GM23338 (cell line): Measurements from ENCODE around the gene HOXB4. TPM values are rescaled to one million over a fixed set of nuclear protein-coding genes. Genes with fewer than 3 reads are reported as not detected.
A peak's percentile ranks its signal among the peaks of the same experiment; 100 is the strongest.

Experiments
- ATAC-seq: fragments of 200-7000 bp; cut with Tn5 transposase; 3 replicates; pipeline ENCODE4 v1.9.1; 2020
- DNase-seq: peaks from one replicate; pipeline ENCODE4 v3.0.0-alpha.2; 2015; ENCODE audit warnings: low spot score
- H2AFZ ChIP-seq: fragments of 200-600 bp; sonication (generic); 2 replicates; pipeline ENCODE4 v1.8.0; 2016; ENCODE audit warnings: antibody characterized with exemption, mild to moderate bottlenecking, moderate library complexity
- H3F3A ChIP-seq: fragments of 200-600 bp; sonication (generic); replicated peaks from 2 replicates; pipeline ENCODE4 v1.8.0; 2017; ENCODE audit warnings: antibody characterized with exemption, mixed run types, low read depth
- H3K27ac ChIP-seq: fragments of 200-600 bp; sonication (generic); 2 replicates; pipeline ENCODE4 v1.6.1; 2016; ENCODE audit warnings: low read depth
- H3K27me3 ChIP-seq: fragments of 200-600 bp; sonication (generic); 2 replicates; pipeline ENCODE4 v1.8.0; 2016; ENCODE audit warnings: mild to moderate bottlenecking, mixed run types, moderate library complexity; ENCODE audit not compliant: insufficient read depth
- H3K36me3 ChIP-seq: fragments of 200-600 bp; sonication (generic); 2 replicates; pipeline ENCODE4 v1.8.0; 2016; ENCODE audit warnings: mild to moderate bottlenecking; ENCODE audit not compliant: insufficient read depth
- H3K4me1 ChIP-seq: fragments of 200-600 bp; sonication (generic); 2 replicates; pipeline ENCODE4 v1.8.0; 2016; ENCODE audit warnings: mild to moderate bottlenecking, moderate library complexity; ENCODE audit not compliant: insufficient read depth
- H3K4me2 ChIP-seq: fragments of 200-600 bp; sonication (generic); 2 replicates; pipeline ENCODE4 v1.7.1; 2017; ENCODE audit warnings: mixed run types
- H3K4me3 ChIP-seq: fragments of 200-600 bp; sonication (generic); 2 replicates; pipeline ENCODE4 v1.6.1; 2016; ENCODE audit warnings: mixed run types
- H3K79me2 ChIP-seq: fragments of 200-600 bp; sonication (generic); replicated peaks from 2 replicates; pipeline ENCODE4 v1.8.0; 2017; ENCODE audit warnings: mild to moderate bottlenecking; ENCODE audit not compliant: insufficient read depth
- H3K9me2 ChIP-seq: fragments of 200-600 bp; sonication (generic); 2 replicates; pipeline ENCODE4 v1.8.0; 2017; ENCODE audit not compliant: insufficient read depth
- H4K20me1 ChIP-seq: fragments of 200-600 bp; sonication (generic); replicated peaks from 2 replicates; pipeline ENCODE4 v1.8.0; 2017; ENCODE audit warnings: mild to moderate bottlenecking; ENCODE audit not compliant: insufficient read depth
- H3K27ac Mint-ChIP-seq: 2 replicates; pipeline ENCODE4 v1.8.0; 2020; ENCODE audit warnings: inconsistent platforms, mild to moderate bottlenecking, moderate library complexity, mixed read lengths
- H3K27me3 Mint-ChIP-seq: 3 replicates; pipeline ENCODE4 v1.8.0; 2022; ENCODE audit warnings: low read depth, mild to moderate bottlenecking, moderate library complexity, mixed read lengths, inconsistent platforms; ENCODE audit not compliant: insufficient read depth, poor library complexity
- H3K36me3 Mint-ChIP-seq: 3 replicates; pipeline ENCODE4 v1.8.0; 2021; ENCODE audit warnings: low read depth, mild to moderate bottlenecking, inconsistent platforms, moderate library complexity, mixed read lengths
- H3K4me1 Mint-ChIP-seq: 3 replicates; pipeline ENCODE4 v1.8.0; 2020; ENCODE audit warnings: mild to moderate bottlenecking, inconsistent platforms, mixed read lengths
- H3K4me3 Mint-ChIP-seq: 3 replicates; pipeline ENCODE4 v1.8.0; 2021; ENCODE audit warnings: moderate library complexity, mild to moderate bottlenecking, inconsistent platforms, mixed read lengths
- H3K9me3 Mint-ChIP-seq: 3 replicates; pipeline ENCODE4 v1.8.0; 2020; ENCODE audit warnings: moderate library complexity, mild to moderate bottlenecking, inconsistent platforms, mixed read lengths
- EZH2 ChIP-seq: fragments of 200-600 bp; sonication (generic); IDR thresholded peaks from one replicate; pipeline ENCODE4 v1.8.0; 2017; ENCODE audit warnings: antibody characterized with exemption, mild to moderate bottlenecking, low read depth; ENCODE audit not compliant: unreplicated experiment
- JUNB ChIP-seq: IDR thresholded peaks from one replicate; pipeline ENCODE4 v1.6.1; 2016; ENCODE audit warnings: antibody characterized with exemption; ENCODE audit not compliant: unreplicated experiment
- NANOG ChIP-seq: IDR thresholded peaks from 2 replicates; pipeline ENCODE4 v1.6.1; 2016; ENCODE audit warnings: antibody characterized with exemption, borderline replicate concordance
- POLR2AphosphoS5 ChIP-seq: IDR thresholded peaks from 2 replicates; pipeline ENCODE4 v1.6.1; 2016; ENCODE audit warnings: antibody characterized with exemption, low read depth
- STAT1 ChIP-seq: IDR thresholded peaks from one replicate; pipeline ENCODE4 v1.6.1; 2016; ENCODE audit warnings: antibody characterized with exemption; ENCODE audit not compliant: unreplicated experiment
- polyA plus RNA-seq: library from polyadenylated mRNA; unstranded; fragments of >200 nt; fragmentation: Nextera tagmentation; extraction: Ambion mirVana; gene quantifications from 2 replicates; pipeline ENCODE4 v1.2.1, GENCODE V29; 2016
- total RNA-seq: library from RNA; depleted of rRNA; stranded (reverse); fragments of >200 nt; shearing (Covaris generic); gene quantifications from 2 replicates; pipeline ENCODE4 v1.2.3, GENCODE V29; 2014
- TF ChIP-seq, protein P1 (sequence below): IDR thresholded peaks from 2 replicates; pipeline ENCODE4 v1.6.1; 2016; ENCODE audit warnings: antibody characterized with exemption
- TF ChIP-seq, protein P2 (sequence below), 2 experiments: fragments of 200-600 bp in 1 of 2; sonication (generic) in 1 of 2; conservative IDR thresholded peaks; 2 replicates each; pipeline versions ENCODE4 v1.5.1 to v1.6.1; 2016 to 2017; ENCODE audit warnings: antibody characterized with exemption in 2 of 2, low read depth in 2 of 2, mild to moderate bottlenecking in 2 of 2, moderate library complexity in 1 of 2

The HOXB4 gene
- total and polyA plus RNA-seq, 2 experiments from 2014 or later, result not detected

DNA sequence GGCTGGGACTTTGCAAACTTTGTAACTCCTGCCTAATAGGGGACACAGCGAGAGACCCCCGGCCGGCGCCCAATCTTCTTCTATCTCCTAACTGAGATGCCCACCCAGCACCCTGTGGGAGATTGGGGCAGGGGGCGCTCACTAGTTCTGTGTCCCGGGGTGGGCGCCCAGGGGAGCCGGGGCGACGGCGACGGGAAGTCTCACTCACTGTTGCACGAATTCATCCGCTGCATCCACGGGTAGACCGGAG, 19.3 kb upstream of the HOXB4 start:
- Histone ChIP-seq H3K9me2 (no peaks in the 10 kb centered on the region), H2AFZ (no peak overlapping the region), H3K4me2 (peak overlapping the region; percentile 60; the same call in 1 of the 2 replicates), H3K4me3 (peak overlapping the region; percentile 38), H3K4me1 (peaks cover 54% of the 10 kb centered on the region), H3K79me2 (no peaks in the 10 kb centered on the region), H3K27ac (no peak overlapping the region), H3K36me3 (no peaks in the 10 kb centered on the region), H4K20me1 (peaks cover 52% of the 10 kb centered on the region), H3K27me3 (peaks cover 100% of the 10 kb centered on the region), H3F3A (peaks cover 58% of the 10 kb centered on the region)
- DNase-seq, result no peak
- peak overlapping the region; percentile 24; the same call in 1 of the 3 replicates for H3K4me3 Mint-ChIP-seq
- H3K36me3 Mint-ChIP-seq, result peaks cover 3% of the 10 kb centered on the region; the same call in 1 of the 3 replicates
- H3K27ac Mint-ChIP-seq, result no peak overlapping the region
- no peak for ATAC-seq
- H3K4me1 Mint-ChIP-seq, result peaks cover 35% of the 10 kb centered on the region
- no peak for TF ChIP-seq POLR2AphosphoS5
- no peak for TF ChIP-seq NANOG
- TF ChIP-seq JUNB, result no peak
- H3K9me3 Mint-ChIP-seq, result no peaks in the 10 kb centered on the region; the same call in 2 of the 3 replicates
- peaks cover 100% of the 10 kb centered on the region for H3K27me3 Mint-ChIP-seq

DNA sequence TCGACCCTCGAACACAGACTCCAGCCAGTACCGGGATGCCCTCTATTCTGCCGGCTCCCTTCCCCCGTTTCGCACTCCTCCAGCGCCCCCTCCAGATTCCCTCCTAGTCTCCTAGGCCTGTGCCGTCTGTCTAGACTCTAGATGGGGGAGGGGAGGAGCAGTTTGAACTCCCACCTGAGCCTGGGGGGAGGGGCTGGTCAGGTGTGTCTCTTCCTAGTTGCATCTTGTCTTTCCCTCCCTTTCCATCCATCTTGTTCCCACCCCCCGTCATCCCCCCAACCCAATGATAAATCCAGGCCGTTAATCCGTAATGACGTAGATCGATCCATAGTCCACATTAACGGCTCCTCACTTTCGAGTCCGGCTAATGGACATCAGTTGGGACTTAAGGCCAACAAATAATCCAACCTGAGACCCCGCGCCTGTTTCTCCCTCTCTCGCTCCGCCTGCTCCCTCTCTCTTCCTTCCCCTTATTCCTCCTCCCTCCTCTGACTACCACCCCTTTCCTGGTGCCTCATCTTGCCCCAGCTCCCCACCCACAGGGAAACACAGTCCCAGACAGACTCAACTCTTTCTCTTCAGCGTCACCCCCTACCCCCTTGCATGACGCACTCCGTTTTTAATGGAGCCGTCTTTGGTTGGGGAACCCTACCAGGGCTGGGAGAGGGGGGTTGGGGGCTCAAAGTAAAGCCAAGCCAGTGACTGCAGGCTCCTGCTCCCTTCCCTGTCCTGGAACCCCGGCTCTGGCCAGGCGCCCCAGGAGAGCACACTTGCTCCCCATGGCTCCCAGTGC, 18.8 kb upstream of the HOXB4 start:
- Histone ChIP-seq H2AFZ (no peak overlapping the region), H3K36me3 (no peaks in the 10 kb centered on the region)

More for the DNA sequence above, 18.8 kb upstream of the HOXB4 start:
- H3K36me3 Mint-ChIP-seq, result peaks cover 3% of the 10 kb centered on the region; the same call in 1 of the 3 replicates
- Histone ChIP-seq H3K4me1 (peaks cover 53% of the 10 kb centered on the region), H3K4me2 (peak overlapping the region; percentile 73), H4K20me1 (peaks cover 52% of the 10 kb centered on the region), H3K79me2 (no peaks in the 10 kb centered on the region), H3K4me3 (peak overlapping the region; percentile 41; the same call in 1 of the 2 replicates), H3F3A (peaks cover 58% of the 10 kb centered on the region), H3K27me3 (peaks cover 100% of the 10 kb centered on the region), H3K27ac (no peak overlapping the region), H3K9me2 (no peaks in the 10 kb centered on the region)
- peaks cover 33% of the 10 kb centered on the region for H3K4me1 Mint-ChIP-seq
- H3K4me3 Mint-ChIP-seq, result peak overlapping the region; percentile 52; the same call in 1 of the 3 replicates
- H3K27ac Mint-ChIP-seq, result no peak overlapping the region
- H3K9me3 Mint-ChIP-seq, result no peaks in the 10 kb centered on the region; the same call in 2 of the 3 replicates
- peaks cover 100% of the 10 kb centered on the region for H3K27me3 Mint-ChIP-seq
- TF ChIP-seq, protein P1, sequence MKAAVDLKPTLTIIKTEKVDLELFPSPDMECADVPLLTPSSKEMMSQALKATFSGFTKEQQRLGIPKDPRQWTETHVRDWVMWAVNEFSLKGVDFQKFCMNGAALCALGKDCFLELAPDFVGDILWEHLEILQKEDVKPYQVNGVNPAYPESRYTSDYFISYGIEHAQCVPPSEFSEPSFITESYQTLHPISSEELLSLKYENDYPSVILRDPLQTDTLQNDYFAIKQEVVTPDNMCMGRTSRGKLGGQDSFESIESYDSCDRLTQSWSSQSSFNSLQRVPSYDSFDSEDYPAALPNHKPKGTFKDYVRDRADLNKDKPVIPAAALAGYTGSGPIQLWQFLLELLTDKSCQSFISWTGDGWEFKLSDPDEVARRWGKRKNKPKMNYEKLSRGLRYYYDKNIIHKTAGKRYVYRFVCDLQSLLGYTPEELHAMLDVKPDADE, result no peak
- TF ChIP-seq STAT1, result no peak
- TF ChIP-seq, protein P2, sequence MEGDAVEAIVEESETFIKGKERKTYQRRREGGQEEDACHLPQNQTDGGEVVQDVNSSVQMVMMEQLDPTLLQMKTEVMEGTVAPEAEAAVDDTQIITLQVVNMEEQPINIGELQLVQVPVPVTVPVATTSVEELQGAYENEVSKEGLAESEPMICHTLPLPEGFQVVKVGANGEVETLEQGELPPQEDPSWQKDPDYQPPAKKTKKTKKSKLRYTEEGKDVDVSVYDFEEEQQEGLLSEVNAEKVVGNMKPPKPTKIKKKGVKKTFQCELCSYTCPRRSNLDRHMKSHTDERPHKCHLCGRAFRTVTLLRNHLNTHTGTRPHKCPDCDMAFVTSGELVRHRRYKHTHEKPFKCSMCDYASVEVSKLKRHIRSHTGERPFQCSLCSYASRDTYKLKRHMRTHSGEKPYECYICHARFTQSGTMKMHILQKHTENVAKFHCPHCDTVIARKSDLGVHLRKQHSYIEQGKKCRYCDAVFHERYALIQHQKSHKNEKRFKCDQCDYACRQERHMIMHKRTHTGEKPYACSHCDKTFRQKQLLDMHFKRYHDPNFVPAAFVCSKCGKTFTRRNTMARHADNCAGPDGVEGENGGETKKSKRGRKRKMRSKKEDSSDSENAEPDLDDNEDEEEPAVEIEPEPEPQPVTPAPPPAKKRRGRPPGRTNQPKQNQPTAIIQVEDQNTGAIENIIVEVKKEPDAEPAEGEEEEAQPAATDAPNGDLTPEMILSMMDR (conservative IDR thresholded peaks at IDR 0.05; ENCODE audit: low read depth in 2 of 2), result peak in 1 of 2 experiments; percentile 37; a peak in 2 of 4 replicates
- TF ChIP-seq EZH2, result peak; percentile 79
- peak; percentile 2; the same call in 2 of the 3 replicates for ATAC-seq
- DNase-seq, result peak; percentile 81
